HEK293 (cell line): ENCODE results near the gene ZFPM1.

Source experiments
- CTCF ChIA-PET: fragments of 350-600 bp; formaldehyde crosslinking; extraction: SDS; loops from one replicate; lab custom pipeline; 2021; ENCODE audit warnings: antibody characterized with exemption; lab: Yijun Ruan, JAX
- POLR2A ChIA-PET: fragments of 300-600 bp; formaldehyde crosslinking; extraction: SDS; loops from one replicate; lab custom pipeline; 2020; ENCODE audit warnings: antibody characterized with exemption, inconsistent platforms; lab: Yijun Ruan, JAX
- H3K27ac ChIP-seq: fragments of 200-500 bp; sonication (Bioruptor generic); 2 replicates; pipeline ENCODE4 v1.5.1; 2014; ENCODE audit warnings: low read depth, low read length, control low read depth, inconsistent platforms; ENCODE audit errors: extremely low read depth
- H3K36me3 ChIP-seq, 2 experiments: fragments of 200-500 bp in 1 of 2; sonication (Bioruptor generic) in 1 of 2; 1 replicate in 1 of 2; 2 replicates in 1 of 2; pipeline ENCODE4 v1.5.1; 2014 to 2017; ENCODE audit warnings: inconsistent platforms in 2 of 2, low read length in 2 of 2; ENCODE audit not compliant: control insufficient read depth in 2 of 2, insufficient read depth in 1 of 2
- H3K4me1 ChIP-seq: fragments of 200-500 bp; sonication (Bioruptor generic); 2 replicates; pipeline ENCODE4 v1.5.1; 2014; ENCODE audit warnings: mild to moderate bottlenecking, low read length, inconsistent platforms; ENCODE audit not compliant: control insufficient read depth, insufficient read depth
- H3K4me3 ChIP-seq: 2 replicates; pipeline ENCODE4 v1.5.1; 2011; ENCODE audit warnings: low read depth, mild to moderate bottlenecking, control low read depth, low read length, moderate library complexity
- H3K9me3 ChIP-seq: fragments of 200-500 bp; sonication (Bioruptor generic); 2 replicates; pipeline ENCODE4 v1.5.1; 2014; ENCODE audit warnings: low read depth, low read length, inconsistent platforms; ENCODE audit not compliant: control insufficient read depth, insufficient read depth
- AEBP2 ChIP-seq: fragments of 450-650 bp; formaldehyde crosslinking; IDR thresholded peaks from 2 replicates; pipeline ENCODE4 v1.5.1; 2016; ENCODE audit warnings: missing biosample characterization, missing genetic modification characterization, borderline replicate concordance
- BCL11A ChIP-seq: fragments of 450-650 bp; formaldehyde crosslinking; IDR thresholded peaks from 2 replicates; pipeline ENCODE4 v1.5.1; 2016; ENCODE audit warnings: low read depth, missing biosample characterization, missing genetic modification characterization
- KLF8 ChIP-seq: fragments of 450-650 bp; formaldehyde crosslinking; IDR thresholded peaks from 2 replicates; pipeline ENCODE4 v1.5.1; 2016; ENCODE audit warnings: missing biosample characterization, missing genetic modification characterization
- ZNF132 ChIP-seq: fragments of 450-650 bp; formaldehyde crosslinking; IDR thresholded peaks from 2 replicates; pipeline ENCODE4 v1.5.1; 2017; ENCODE audit warnings: missing biosample characterization, missing genetic modification characterization, borderline replicate concordance
- ZNF169 ChIP-seq: fragments of 450-650 bp; formaldehyde crosslinking; IDR thresholded peaks from 2 replicates; pipeline ENCODE4 v1.5.1; 2016; ENCODE audit warnings: missing biosample characterization, missing genetic modification characterization
- ZNF202 ChIP-seq: fragments of 450-650 bp; formaldehyde crosslinking; IDR thresholded peaks from 2 replicates; pipeline ENCODE4 v1.5.1; 2016; ENCODE audit warnings: missing biosample characterization, missing genetic modification characterization, borderline replicate concordance
- ZNF362 ChIP-seq: fragments of 450-650 bp; formaldehyde crosslinking; IDR thresholded peaks from 2 replicates; pipeline ENCODE4 v1.5.1; 2016; ENCODE audit warnings: missing biosample characterization, missing genetic modification characterization
- ZNF514 ChIP-seq: fragments of 450-650 bp; formaldehyde crosslinking; IDR thresholded peaks from 2 replicates; pipeline ENCODE4 v1.5.1; 2016; ENCODE audit warnings: missing biosample characterization, missing genetic modification characterization
- ZNF521 ChIP-seq: fragments of 450-650 bp; formaldehyde crosslinking; IDR thresholded peaks from 2 replicates; pipeline ENCODE4 v1.5.1; 2017; ENCODE audit warnings: missing biosample characterization, mild to moderate bottlenecking, missing genetic modification characterization
- ZNF558 ChIP-seq: fragments of 450-650 bp; formaldehyde crosslinking; IDR thresholded peaks from 2 replicates; pipeline ENCODE4 v1.5.1; 2016; ENCODE audit warnings: missing biosample characterization, missing genetic modification characterization
- ZNF629 ChIP-seq: fragments of 450-650 bp; formaldehyde crosslinking; IDR thresholded peaks from 2 replicates; pipeline ENCODE4 v1.5.1; 2017; ENCODE audit warnings: missing biosample characterization, missing genetic modification characterization
- ZNF660 ChIP-seq: fragments of 450-650 bp; IDR thresholded peaks from 2 replicates; pipeline ENCODE4 v1.5.1; 2018; ENCODE audit warnings: missing biosample characterization, mild to moderate bottlenecking, missing genetic modification characterization
- TF ChIP-seq, protein P1 (sequence below): fragments of 450-650 bp; formaldehyde crosslinking; IDR thresholded peaks from 2 replicates; pipeline ENCODE4 v1.5.1; 2016; ENCODE audit warnings: missing biosample characterization, missing genetic modification characterization
- TF ChIP-seq, protein P2 (sequence below): fragments of 450-650 bp; formaldehyde crosslinking; IDR thresholded peaks from 2 replicates; pipeline ENCODE4 v1.5.1; 2016; ENCODE audit warnings: missing biosample characterization, missing genetic modification characterization, borderline replicate concordance
- TF ChIP-seq, protein P3 (sequence below): fragments of 450-650 bp; formaldehyde crosslinking; IDR thresholded peaks from 2 replicates; pipeline ENCODE4 v1.5.1; 2016; ENCODE audit warnings: missing biosample characterization, missing genetic modification characterization
- TF ChIP-seq, protein P4 (sequence below): fragments of 450-650 bp; formaldehyde crosslinking; IDR thresholded peaks from 2 replicates; pipeline ENCODE4 v1.5.1; 2016; ENCODE audit warnings: missing biosample characterization, missing genetic modification characterization

The ZFPM1 gene

GRCh38 chr16:88524973-88525662 is 72.0 kb downstream of the ZFPM1 start:
- Histone ChIP-seq H3K4me3 (no peak overlapping the region), H3K27ac (no peak overlapping the region), H3K4me1 (no peaks in the 10 kb centered on the region), H3K9me3 (no peaks in the 10 kb centered on the region), H3K36me3 (peaks cover 0 to 27% of the 10 kb centered on the region in 2 experiments; a peak in 1 of 3 replicates)
- TF ChIP-seq ZNF514 (tag by site-specific recombination) = no peak
- TF ChIP-seq ZNF202 (tag by site-specific recombination) = no peak
- no peak for TF ChIP-seq ZNF629 (tag by site-specific recombination)
- TF ChIP-seq, protein P1, sequence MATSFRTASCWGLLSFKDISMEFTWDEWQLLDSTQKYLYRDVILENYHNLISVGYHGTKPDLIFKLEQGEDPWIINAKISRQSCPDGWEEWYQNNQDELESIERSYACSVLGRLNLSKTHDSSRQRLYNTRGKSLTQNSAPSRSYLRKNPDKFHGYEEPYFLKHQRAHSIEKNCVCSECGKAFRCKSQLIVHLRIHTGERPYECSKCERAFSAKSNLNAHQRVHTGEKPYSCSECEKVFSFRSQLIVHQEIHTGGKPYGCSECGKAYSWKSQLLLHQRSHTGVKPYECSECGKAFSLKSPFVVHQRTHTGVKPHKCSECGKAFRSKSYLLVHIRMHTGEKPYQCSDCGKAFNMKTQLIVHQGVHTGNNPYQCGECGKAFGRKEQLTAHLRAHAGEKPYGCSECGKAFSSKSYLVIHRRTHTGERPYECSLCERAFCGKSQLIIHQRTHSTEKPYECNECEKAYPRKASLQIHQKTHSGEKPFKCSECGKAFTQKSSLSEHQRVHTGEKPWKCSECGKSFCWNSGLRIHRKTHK (tag by site-specific recombination) = no peak
- TF ChIP-seq ZNF169 (tag by site-specific recombination) = no peak
- no peak for TF ChIP-seq ZNF521
- TF ChIP-seq, protein P2, sequence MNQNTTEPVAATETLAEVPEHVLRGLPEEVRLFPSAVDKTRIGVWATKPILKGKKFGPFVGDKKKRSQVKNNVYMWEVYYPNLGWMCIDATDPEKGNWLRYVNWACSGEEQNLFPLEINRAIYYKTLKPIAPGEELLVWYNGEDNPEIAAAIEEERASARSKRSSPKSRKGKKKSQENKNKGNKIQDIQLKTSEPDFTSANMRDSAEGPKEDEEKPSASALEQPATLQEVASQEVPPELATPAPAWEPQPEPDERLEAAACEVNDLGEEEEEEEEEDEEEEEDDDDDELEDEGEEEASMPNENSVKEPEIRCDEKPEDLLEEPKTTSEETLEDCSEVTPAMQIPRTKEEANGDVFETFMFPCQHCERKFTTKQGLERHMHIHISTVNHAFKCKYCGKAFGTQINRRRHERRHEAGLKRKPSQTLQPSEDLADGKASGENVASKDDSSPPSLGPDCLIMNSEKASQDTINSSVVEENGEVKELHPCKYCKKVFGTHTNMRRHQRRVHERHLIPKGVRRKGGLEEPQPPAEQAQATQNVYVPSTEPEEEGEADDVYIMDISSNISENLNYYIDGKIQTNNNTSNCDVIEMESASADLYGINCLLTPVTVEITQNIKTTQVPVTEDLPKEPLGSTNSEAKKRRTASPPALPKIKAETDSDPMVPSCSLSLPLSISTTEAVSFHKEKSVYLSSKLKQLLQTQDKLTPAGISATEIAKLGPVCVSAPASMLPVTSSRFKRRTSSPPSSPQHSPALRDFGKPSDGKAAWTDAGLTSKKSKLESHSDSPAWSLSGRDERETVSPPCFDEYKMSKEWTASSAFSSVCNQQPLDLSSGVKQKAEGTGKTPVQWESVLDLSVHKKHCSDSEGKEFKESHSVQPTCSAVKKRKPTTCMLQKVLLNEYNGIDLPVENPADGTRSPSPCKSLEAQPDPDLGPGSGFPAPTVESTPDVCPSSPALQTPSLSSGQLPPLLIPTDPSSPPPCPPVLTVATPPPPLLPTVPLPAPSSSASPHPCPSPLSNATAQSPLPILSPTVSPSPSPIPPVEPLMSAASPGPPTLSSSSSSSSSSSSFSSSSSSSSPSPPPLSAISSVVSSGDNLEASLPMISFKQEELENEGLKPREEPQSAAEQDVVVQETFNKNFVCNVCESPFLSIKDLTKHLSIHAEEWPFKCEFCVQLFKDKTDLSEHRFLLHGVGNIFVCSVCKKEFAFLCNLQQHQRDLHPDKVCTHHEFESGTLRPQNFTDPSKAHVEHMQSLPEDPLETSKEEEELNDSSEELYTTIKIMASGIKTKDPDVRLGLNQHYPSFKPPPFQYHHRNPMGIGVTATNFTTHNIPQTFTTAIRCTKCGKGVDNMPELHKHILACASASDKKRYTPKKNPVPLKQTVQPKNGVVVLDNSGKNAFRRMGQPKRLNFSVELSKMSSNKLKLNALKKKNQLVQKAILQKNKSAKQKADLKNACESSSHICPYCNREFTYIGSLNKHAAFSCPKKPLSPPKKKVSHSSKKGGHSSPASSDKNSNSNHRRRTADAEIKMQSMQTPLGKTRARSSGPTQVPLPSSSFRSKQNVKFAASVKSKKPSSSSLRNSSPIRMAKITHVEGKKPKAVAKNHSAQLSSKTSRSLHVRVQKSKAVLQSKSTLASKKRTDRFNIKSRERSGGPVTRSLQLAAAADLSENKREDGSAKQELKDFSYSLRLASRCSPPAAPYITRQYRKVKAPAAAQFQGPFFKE = no peak
- TF ChIP-seq, protein P3, sequence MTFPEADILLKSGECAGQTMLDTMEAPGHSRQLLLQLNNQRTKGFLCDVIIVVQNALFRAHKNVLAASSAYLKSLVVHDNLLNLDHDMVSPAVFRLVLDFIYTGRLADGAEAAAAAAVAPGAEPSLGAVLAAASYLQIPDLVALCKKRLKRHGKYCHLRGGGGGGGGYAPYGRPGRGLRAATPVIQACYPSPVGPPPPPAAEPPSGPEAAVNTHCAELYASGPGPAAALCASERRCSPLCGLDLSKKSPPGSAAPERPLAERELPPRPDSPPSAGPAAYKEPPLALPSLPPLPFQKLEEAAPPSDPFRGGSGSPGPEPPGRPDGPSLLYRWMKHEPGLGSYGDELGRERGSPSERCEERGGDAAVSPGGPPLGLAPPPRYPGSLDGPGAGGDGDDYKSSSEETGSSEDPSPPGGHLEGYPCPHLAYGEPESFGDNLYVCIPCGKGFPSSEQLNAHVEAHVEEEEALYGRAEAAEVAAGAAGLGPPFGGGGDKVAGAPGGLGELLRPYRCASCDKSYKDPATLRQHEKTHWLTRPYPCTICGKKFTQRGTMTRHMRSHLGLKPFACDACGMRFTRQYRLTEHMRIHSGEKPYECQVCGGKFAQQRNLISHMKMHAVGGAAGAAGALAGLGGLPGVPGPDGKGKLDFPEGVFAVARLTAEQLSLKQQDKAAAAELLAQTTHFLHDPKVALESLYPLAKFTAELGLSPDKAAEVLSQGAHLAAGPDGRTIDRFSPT (tag by site-specific recombination) = no peak
- no peak for TF ChIP-seq ZNF362 (tag by site-specific recombination)
- TF ChIP-seq ZNF660 (tag by site-specific recombination) = no peak
- TF ChIP-seq, protein P4, sequence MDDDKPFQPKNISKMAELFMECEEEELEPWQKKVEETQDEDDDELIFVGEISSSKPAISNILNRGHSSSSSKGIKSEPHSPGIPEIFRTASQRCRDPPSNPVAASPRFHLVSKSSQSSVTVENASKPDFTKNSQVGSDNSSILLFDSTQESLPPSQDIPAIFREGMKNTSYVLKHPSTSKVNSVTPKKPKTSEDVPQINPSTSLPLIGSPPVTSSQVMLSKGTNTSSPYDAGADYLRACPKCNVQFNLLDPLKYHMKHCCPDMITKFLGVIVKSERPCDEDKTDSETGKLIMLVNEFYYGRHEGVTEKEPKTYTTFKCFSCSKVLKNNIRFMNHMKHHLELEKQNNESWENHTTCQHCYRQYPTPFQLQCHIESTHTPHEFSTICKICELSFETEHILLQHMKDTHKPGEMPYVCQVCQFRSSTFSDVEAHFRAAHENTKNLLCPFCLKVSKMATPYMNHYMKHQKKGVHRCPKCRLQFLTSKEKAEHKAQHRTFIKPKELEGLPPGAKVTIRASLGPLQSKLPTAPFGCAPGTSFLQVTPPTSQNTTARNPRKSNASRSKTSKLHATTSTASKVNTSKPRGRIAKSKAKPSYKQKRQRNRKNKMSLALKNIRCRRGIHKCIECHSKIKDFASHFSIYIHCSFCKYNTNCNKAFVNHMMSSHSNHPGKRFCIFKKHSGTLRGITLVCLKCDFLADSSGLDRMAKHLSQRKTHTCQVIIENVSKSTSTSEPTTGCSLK = no peak
- no peak for TF ChIP-seq BCL11A (tag by site-specific recombination)
- TF ChIP-seq ZNF558 = no peak
- no peak for TF ChIP-seq ZNF132 (tag by site-specific recombination)
- no peak for TF ChIP-seq KLF8 (tag by site-specific recombination)
- no peak for TF ChIP-seq AEBP2 (tag by site-specific recombination)
- ChIA-PET CTCF (no interaction called here), POLR2A (no interaction called here)
